Measurements from ENCODE around the gene WDR88. TPM values are rescaled to one million over a fixed set of nuclear protein-coding genes. Genes with fewer than 3 reads are reported as not detected.
"Not testable (repeated sequence)": the region's sequence is repeated elsewhere in the genome, so short reads cannot be mapped to it uniquely, and the experiment has no call there.

WDR88 gene
- total RNA-seq, 2 donors from 2014 or later, result not detected

- ATAC-seq, result no peak
- WGBS, 2 donors, result 75 to 81% methylated on average over 14 to 24 of the region's 24 CpGs
Measured at GRCh38 chr19:33208904-33209849, 77.3 kb downstream of the WDR88 start.

GRCh38 chr19:33209850-33210230 lies 77.9 kb downstream of the WDR88 start:
- H3K4me1 ChIP-seq; H3K27me3 ChIP-seq; H3K9me3 ChIP-seq; DNase-seq; H3K36me3 ChIP-seq (replicated peaks in 1 of 2; ENCODE audit: insufficient read depth in 1 of 2, low read depth in 2 of 2); ATAC-seq; intact Hi-C loops (cut with DNase I); H3K27ac ChIP-seq; H3K4me3 ChIP-seq: not testable (repeated sequence)
- WGBS, 2 donors, result 93 to 97% methylated on average over 7 of the region's 7 CpGs

More at GRCh38 chr19:33208904-33209849, 77.3 kb downstream of the WDR88 start:
- TF ChIP-seq CTCF (IDR thresholded peaks at IDR 0.05) (no peak), POLR2A (IDR thresholded peaks at IDR 0.05) (no peak)
- no peak for DNase-seq
- Histone ChIP-seq H3K36me3 (replicated peaks in 1 of 2; ENCODE audit: insufficient read depth in 1 of 2, low read depth in 2 of 2) (no peaks in the 10 kb centered on the region), H3K9me3 (no peaks in the 10 kb centered on the region), H3K27ac (no peak overlapping the region), H3K4me3 (no peak overlapping the region), H3K4me1 (peaks cover 5% of the 10 kb centered on the region), H3K27me3 (no peaks in the 10 kb centered on the region)
- intact Hi-C loops (cut with DNase I), result no loop called here

- intact Hi-C loops (cut with DNase I), result no loop called here
- TF ChIP-seq CTCF (IDR thresholded peaks at IDR 0.05) (no peak), POLR2A (IDR thresholded peaks at IDR 0.05) (no peak)
- Histone ChIP-seq H3K4me3 (no peak overlapping the region), H3K9me3 (no peaks in the 10 kb centered on the region), H3K36me3 (replicated peaks in 1 of 2; ENCODE audit: insufficient read depth in 1 of 2, low read depth in 2 of 2) (no peaks in the 10 kb centered on the region), H3K27me3 (no peaks in the 10 kb centered on the region), H3K27ac (no peak overlapping the region), H3K4me1 (peaks cover 5% of the 10 kb centered on the region)
- 88 to 95% methylated on average over 4 to 22 of the region's 22 CpGs for WGBS, 2 donors
- DNase-seq (no peak), ATAC-seq (no peak)
Measured at GRCh38 chr19:33210266-33210940, 78.5 kb downstream of the WDR88 start.

GRCh38 chr19:33211794-33212435 lies 80.0 kb downstream of the WDR88 start:
- Histone ChIP-seq H3K36me3 (replicated peaks in 1 of 2; ENCODE audit: insufficient read depth in 1 of 2, low read depth in 2 of 2) (no peaks in the 10 kb centered on the region), H3K27ac (no peak overlapping the region), H3K4me1 (peaks cover 5% of the 10 kb centered on the region), H3K9me3 (no peaks in the 10 kb centered on the region), H3K4me3 (no peak overlapping the region), H3K27me3 (no peaks in the 10 kb centered on the region)
- intact Hi-C loops (cut with DNase I), result no loop called here
- TF ChIP-seq POLR2A (IDR thresholded peaks at IDR 0.05) (no peak), CTCF (IDR thresholded peaks at IDR 0.05) (no peak)
- ATAC-seq (no peak), DNase-seq (no peak)
- WGBS, 2 donors, result 78% methylated on average over 17 of the region's 17 CpGs; no CpG with 5 or more reads in 1 of the 2 donors

All from body of pancreas (tissue), 4 donors.